ENCODE results near the gene ABI1. TPM values are rescaled to one million over a fixed set of nuclear protein-coding genes. Genes with fewer than 3 reads are reported as not detected.

ABI1 gene
- total and polyA plus RNA-seq, 2 of the 13 experiments (the other 11 are each of a cell fraction or from before 2014, with no cell fraction given), result 20.9 to 22.9 TPM

GRCh38 chr10:26743841-26744240, 116.9 kb downstream of the ABI1 start:
- no peak overlapping the region for H3K4me3 ChIP-seq (replicated peaks in 1 of 3; ENCODE audit: insufficient read depth in 1 of 3, low read depth in 2 of 3, low read length in 3 of 3)
- FAIRE-seq (no peak), DNase-seq (ENCODE audit: low spot score) (no peak), ATAC-seq (no peak)
- H2AFZ ChIP-seq (ENCODE audit: low read length), result no peak overlapping the region
- peaks cover 4 to 44% of the 10 kb centered on the region in 2 experiments; a peak in 4 of 5 replicates for H3K36me3 ChIP-seq (replicated peaks in 1 of 2; ENCODE audit: control insufficient read depth in 1 of 2, insufficient read depth in 2 of 2, low read length in 2 of 2)
- ChIA-PET POLR2A (no interaction called here), CTCF (ENCODE audit: low intra/inter-chr PET ratio, low total read pairs) (no interaction called here)
- H3K9ac ChIP-seq (ENCODE audit: insufficient read depth, low read depth, low read length), result no peak overlapping the region
- H3K79me2 ChIP-seq (ENCODE audit: insufficient read depth, low read length), result no peaks in the 10 kb centered on the region
- no peak overlapping the region for H3K4me2 ChIP-seq (ENCODE audit: low read depth, low read length)
- H3K9me3 ChIP-seq (ENCODE audit: low read length), result no peaks in the 10 kb centered on the region
- TF ChIP-seq CEBPZ (IDR thresholded peaks at IDR 0.05; ENCODE audit: low read length) (no peak), ADNP (CRISPR knock-in tag; IDR thresholded peaks at IDR 0.05) (no peak), RFX1 (IDR thresholded peaks at IDR 0.05) (no peak), NKX3-1 (CRISPR knock-in tag; IDR thresholded peaks at IDR 0.05) (no peak), ZFAT (CRISPR knock-in tag; conservative IDR thresholded peaks at IDR 0.05) (no peak), NFIC (IDR thresholded peaks at IDR 0.05; ENCODE audit: low read length) (no peak), ZBTB8A (CRISPR knock-in tag; IDR thresholded peaks at IDR 0.05; ENCODE audit: borderline replicate concordance, low read depth) (no peak), NFRKB (IDR thresholded peaks at IDR 0.05) (no peak), ZEB1 (IDR thresholded peaks at IDR 0.05; ENCODE audit: insufficient replicate concordance, low read depth) (no peak), RAD51 (IDR thresholded peaks at IDR 0.05; ENCODE audit: borderline replicate concordance) (no peak), SIX4 (CRISPR knock-in tag; IDR thresholded peaks at IDR 0.05) (no peak), MAFK (conservative IDR thresholded peaks at IDR 0.05 in 1 of 2, IDR thresholded peaks at IDR 0.05 in 1 of 2; ENCODE audit: low read length in 2 of 2) (no peak), SOX6 (IDR thresholded peaks at IDR 0.05) (no peak), SOX6 (CRISPR knock-in tag; IDR thresholded peaks at IDR 0.05) (no peak), ZNF883 (CRISPR knock-in tag; IDR thresholded peaks at IDR 0.05; ENCODE audit: not compliant biosample characterization) (no peak), KDM5A (IDR thresholded peaks at IDR 0.05; ENCODE audit: borderline replicate concordance, low read length) (no peak), FOXA3 (CRISPR knock-in tag; IDR thresholded peaks at IDR 0.05) (no peak)
- in situ Hi-C loops (cut with HindIII; ENCODE audit: extremely low pct_ligation_motif_present, low pct_unique_long_range_greater_than_20kb) (no loop called here), intact Hi-C loops (cut with micrococcal nuclease; ENCODE audit: unreplicated experiment) (no loop called here)
- H3K27me3 ChIP-seq (ENCODE audit: control insufficient read depth in 1 of 2, insufficient read depth in 2 of 2, low read length in 2 of 2), result no peaks in the 10 kb centered on the region
- WGBS (ENCODE audit: low lambda C conversion rate), result 94% methylated on average over 1 of the region's 1 CpG
- 0 out of 2 replicates have a peak, but pooled peaks cover under 1% of the 10 kb centered on the region for H3K4me1 ChIP-seq (ENCODE audit: insufficient read depth, low read length)
- no peak overlapping the region for H3K27ac ChIP-seq (ENCODE audit: extremely low read length, insufficient read depth, low read length)
- no peaks in the 10 kb centered on the region for H4K20me1 ChIP-seq (ENCODE audit: insufficient read depth, low read length)
- BruUV-seq (replicated peaks), result no TSS peak
